H9 (cell line): ENCODE data around the gene FOXJ3. TPM values are rescaled to one million over a fixed set of nuclear protein-coding genes. Genes with fewer than 3 reads are reported as not detected.

Experiments
- DNase-seq: peaks from one replicate; pipeline ENCODE4 v3.0.0-alpha.2; 2017
- H2AFZ ChIP-seq: one replicate; pipeline ENCODE4 v1.6.1; 2013; ENCODE audit warnings: mild to moderate bottlenecking, low read length, control low read depth, moderate library complexity
- H2AK5ac ChIP-seq: 2 replicates; pipeline ENCODE4 v1.6.1; 2013; ENCODE audit warnings: low read length, control low read depth, mixed read lengths; ENCODE audit not compliant: insufficient read length
- H2BK120ac ChIP-seq: one replicate; pipeline ENCODE4 v1.6.1; 2013; ENCODE audit warnings: low read depth, mild to moderate bottlenecking, low read length, control low read depth, inconsistent platforms; ENCODE audit not compliant: poor library complexity, severe bottlenecking
- H2BK12ac ChIP-seq: 2 replicates; pipeline ENCODE4 v1.6.1; 2013; ENCODE audit warnings: low read length, control low read depth, mixed read lengths, low read depth; ENCODE audit not compliant: insufficient read length
- H2BK15ac ChIP-seq: 2 replicates; pipeline ENCODE4 v1.6.1; 2013; ENCODE audit warnings: low read depth, low read length, control low read depth
- H2BK20ac ChIP-seq: one replicate; pipeline ENCODE4 v1.6.1; 2013; ENCODE audit warnings: low read depth, mild to moderate bottlenecking, low read length, control low read depth, inconsistent platforms; ENCODE audit not compliant: poor library complexity, severe bottlenecking
- H2BK5ac ChIP-seq: 2 replicates; pipeline ENCODE4 v1.6.1; 2013; ENCODE audit warnings: low read length, control low read depth, mixed read lengths; ENCODE audit not compliant: insufficient read length
- H3K14ac ChIP-seq: 2 replicates; pipeline ENCODE4 v1.6.1; 2013; ENCODE audit warnings: low read length, control low read depth; ENCODE audit not compliant: insufficient read depth
- H3K18ac ChIP-seq: 2 replicates; pipeline ENCODE4 v1.6.1; 2013; ENCODE audit warnings: low read depth, mild to moderate bottlenecking, mixed read lengths, low read length, control low read depth; ENCODE audit not compliant: insufficient read length
- H3K23ac ChIP-seq: 2 replicates; pipeline ENCODE4 v1.6.1; 2013; ENCODE audit warnings: low read length, control low read depth, mixed read lengths, low read depth; ENCODE audit not compliant: insufficient read length
- H3K23me2 ChIP-seq: 2 replicates; pipeline ENCODE4 v1.6.1; 2013; ENCODE audit warnings: low read depth, mild to moderate bottlenecking, mixed read lengths, low read length, control low read depth; ENCODE audit not compliant: insufficient read length, poor library complexity, severe bottlenecking
- H3K27ac ChIP-seq: 2 replicates; pipeline ENCODE4 v1.5.1; 2013; ENCODE audit warnings: low read length, control low read depth, mixed read lengths, low read depth; ENCODE audit not compliant: insufficient read length
- H3K27me3 ChIP-seq: 2 replicates; pipeline ENCODE4 v1.6.1; 2013; ENCODE audit warnings: low read length, control low read depth, inconsistent platforms; ENCODE audit not compliant: insufficient read depth
- H3K4ac ChIP-seq: 2 replicates; pipeline ENCODE4 v1.6.1; 2013; ENCODE audit warnings: low read depth, mild to moderate bottlenecking, control low read depth, inconsistent platforms, low read length, moderate library complexity
- H3K4me1 ChIP-seq: 2 replicates; pipeline ENCODE4 v1.6.1; 2013; ENCODE audit warnings: low read length, control low read depth, inconsistent platforms; ENCODE audit not compliant: insufficient read depth
- H3K4me2 ChIP-seq: 2 replicates; pipeline ENCODE4 v1.6.1; 2013; ENCODE audit warnings: low read length, control low read depth, mixed read lengths; ENCODE audit not compliant: insufficient read length, insufficient read depth
- H3K56ac ChIP-seq: 2 replicates; pipeline ENCODE4 v1.6.1; 2013; ENCODE audit warnings: low read depth, mild to moderate bottlenecking, mixed read lengths, low read length, control low read depth; ENCODE audit not compliant: insufficient read length
- H3K79me1 ChIP-seq: 2 replicates; pipeline ENCODE4 v1.6.1; 2013; ENCODE audit warnings: low read depth, mild to moderate bottlenecking, moderate library complexity, low read length, control low read depth, inconsistent platforms; ENCODE audit not compliant: insufficient read depth, poor library complexity, severe bottlenecking
- H3K79me2 ChIP-seq: 2 replicates; pipeline ENCODE4 v1.6.1; 2013; ENCODE audit warnings: low read length, control low read depth, inconsistent platforms; ENCODE audit not compliant: insufficient read depth
- H3K9ac ChIP-seq: 2 replicates; pipeline ENCODE4 v1.6.1; 2013; ENCODE audit warnings: low read length, control low read depth, mixed read lengths; ENCODE audit not compliant: insufficient read length; ENCODE audit errors: extremely low read depth
- H3K9me3 ChIP-seq: one replicate; pipeline ENCODE4 v1.6.1; 2013; ENCODE audit warnings: low read depth, low read length, inconsistent platforms; ENCODE audit not compliant: control insufficient read depth
- H3T11ph ChIP-seq: one replicate; pipeline ENCODE4 v1.6.1; 2013; ENCODE audit warnings: mild to moderate bottlenecking, low read length, control low read depth, inconsistent platforms
- H4K20me1 ChIP-seq: one replicate; pipeline ENCODE4 v1.6.1; 2013; ENCODE audit not compliant: control insufficient read depth, insufficient read length, insufficient read depth
- H4K5ac ChIP-seq: 2 replicates; pipeline ENCODE4 v1.6.1; 2013; ENCODE audit warnings: low read depth, mild to moderate bottlenecking, mixed read lengths, low read length, control low read depth; ENCODE audit not compliant: insufficient read length
- H4K8ac ChIP-seq: replicated peaks from 2 replicates; pipeline ENCODE4 v1.6.1; 2013; ENCODE audit warnings: low read length, control low read depth, mixed read lengths, low read depth; ENCODE audit not compliant: insufficient read length
- H4K91ac ChIP-seq: 2 replicates; pipeline ENCODE4 v1.6.1; 2013; ENCODE audit warnings: low read depth, mild to moderate bottlenecking, moderate library complexity, mixed read lengths, low read length, control low read depth; ENCODE audit not compliant: insufficient read length
- H3K27ac Mint-ChIP-seq, 3 experiments: 2 replicates in 2 of 3; 3 replicates in 1 of 3; pipeline ENCODE4 v1.8.0; 2020 to 2021; ENCODE audit warnings: mixed read lengths in 3 of 3, mild to moderate bottlenecking in 1 of 3, moderate library complexity in 1 of 3
- H3K27me3 Mint-ChIP-seq: 2 replicates; pipeline ENCODE4 v1.8.0; 2021; ENCODE audit warnings: low read depth, mild to moderate bottlenecking, moderate library complexity, mixed read lengths
- H3K36me3 Mint-ChIP-seq, 3 experiments: 2 replicates in 2 of 3; 3 replicates in 1 of 3; pipeline ENCODE4 v1.8.0; 2020 to 2021; ENCODE audit warnings: low read depth in 3 of 3, mixed read lengths in 3 of 3; ENCODE audit not compliant: insufficient read depth in 1 of 3
- H3K4me1 Mint-ChIP-seq, 2 experiments: 2 replicates each; pipeline ENCODE4 v1.8.0; 2020; ENCODE audit warnings: mixed read lengths in 2 of 2
- H3K4me3 Mint-ChIP-seq, 2 experiments: 2 replicates in 1 of 2; 3 replicates in 1 of 2; pipeline ENCODE4 v1.8.0; 2020 to 2021; ENCODE audit warnings: mild to moderate bottlenecking in 2 of 2, mixed read lengths in 2 of 2, moderate library complexity in 1 of 2
- H3K9me3 Mint-ChIP-seq, 2 experiments: 2 replicates in 1 of 2; 3 replicates in 1 of 2; pipeline ENCODE4 v1.8.0; 2020; ENCODE audit warnings: mild to moderate bottlenecking in 2 of 2, mixed read lengths in 2 of 2, moderate library complexity in 1 of 2
- CTCF ChIP-seq: fragments of 200-600 bp; sonication (generic); conservative IDR thresholded peaks from 3 replicates; pipeline ENCODE4 v1.8.0; 2021; ENCODE audit warnings: antibody characterized with exemption, mild to moderate bottlenecking
- WGBS: extraction: QIAGEN DNeasy Blood & Tissue Kit; methylation state at CpG from one replicate; pipeline ENCODE4 v1.1.7; 2013; ENCODE audit warnings: missing lambda C conversion rate, low lambda C conversion rate, mixed read lengths; ENCODE audit not compliant: insufficient read length; ENCODE audit errors: extremely low coverage; 5-methylcytosine and 5-hydroxymethylcytosine counted together
- total RNA-seq: library from RNA; stranded (reverse); gene quantifications from 2 replicates; pipeline ENCODE4 v1.2.1, GENCODE V29; 2021

The FOXJ3 gene
- total RNA-seq, 1 experiment from 2014 or later, result 49.9 TPM

GRCh38 chr1:42311138-42311537, 23.9 kb downstream of the FOXJ3 start:
- H3K14ac ChIP-seq, result no peak overlapping the region
- H3K4me1 ChIP-seq, result no peaks in the 10 kb centered on the region
- H4K8ac ChIP-seq, result no peak overlapping the region
- Mint-ChIP-seq H3K4me3 (no peak overlapping the region), H3K9me3 (no peaks in the 10 kb centered on the region), H3K4me1 (peaks cover 14 to 16% of the 10 kb centered on the region in 2 experiments), H3K27ac (no peak overlapping the region), H3K27me3 (no peaks in the 10 kb centered on the region), H3K36me3 (peaks cover 4 to 10% (median 6%) of the 10 kb centered on the region in 3 experiments; a peak in 4 of 7 replicates)
- no peak for TF ChIP-seq CTCF
- no peak overlapping the region for H4K5ac ChIP-seq
- H3K23me2 ChIP-seq, result no peaks in the 10 kb centered on the region
- H2BK20ac ChIP-seq, result no peak overlapping the region
- H3K18ac ChIP-seq, result no peak overlapping the region
- H2BK5ac ChIP-seq, result no peak overlapping the region
- H2BK12ac ChIP-seq, result no peak overlapping the region
- H4K91ac ChIP-seq, result no peak overlapping the region
- no peak overlapping the region for H3K27ac ChIP-seq
- no peaks in the 10 kb centered on the region for H4K20me1 ChIP-seq
- H3K27me3 ChIP-seq, result no peaks in the 10 kb centered on the region
- no peak overlapping the region for H3K4me2 ChIP-seq
- no peak overlapping the region for H2AK5ac ChIP-seq
- no peak overlapping the region for H2AFZ ChIP-seq
- no peak overlapping the region for H3K4ac ChIP-seq
- no peak overlapping the region for H2BK15ac ChIP-seq
- no peak overlapping the region for H3K23ac ChIP-seq
- no peak overlapping the region for H3K9ac ChIP-seq
- H3K9me3 ChIP-seq, result no peaks in the 10 kb centered on the region
- no peak overlapping the region for H2BK120ac ChIP-seq
- DNase-seq, result no peak
- no peak overlapping the region for H3T11ph ChIP-seq
- peaks cover 30% of the 10 kb centered on the region; the same call in 1 of the 2 replicates for H3K79me2 ChIP-seq
- WGBS, result no CpG with 5 or more reads among the region's 1 CpG
- no peak overlapping the region for H3K56ac ChIP-seq
- peaks cover 11% of the 10 kb centered on the region for H3K79me1 ChIP-seq
